ENCODE results near the gene GPR89B.
"Not testable (repeated sequence)": the region's sequence is repeated elsewhere in the genome, so short reads cannot be mapped to it uniquely, and the experiment has no call there.

Gene GPR89B

GRCh38 chr1:148014289-148015200, 86.3 kb downstream of the GPR89B start:
- DNase-seq = peak in 2 of 10 donors; percentile 7 to 63
- intact Hi-C loops (cut with DNase I) = not testable (repeated sequence)

- intact Hi-C loops (cut with DNase I); DNase-seq: not testable (repeated sequence)
These were observed 96.7 kb downstream of the GPR89B start for GRCh38 chr1:148024918-148025317.

- DNase-seq; intact Hi-C loops (cut with DNase I): not testable (repeated sequence)
These were observed 98.8 kb downstream of the GPR89B start for GRCh38 chr1:148027004-148027403.

GRCh38 chr1:148032247-148032646, 104.0 kb downstream of the GPR89B start:
- intact Hi-C loops (cut with DNase I); DNase-seq: not testable (repeated sequence)

GRCh38 chr1:148032690-148033089, 104.5 kb downstream of the GPR89B start:
- DNase-seq; intact Hi-C loops (cut with DNase I): not testable (repeated sequence)

- intact Hi-C loops (cut with DNase I); DNase-seq: not testable (repeated sequence)
These were observed 104.9 kb downstream of the GPR89B start for GRCh38 chr1:148033147-148033546.

GRCh38 chr1:148037850-148038461, 109.7 kb downstream of the GPR89B start:
- intact Hi-C loops (cut with DNase I); DNase-seq: not testable (repeated sequence)

GRCh38 chr1:148038462-148039333, 110.5 kb downstream of the GPR89B start:
- intact Hi-C loops (cut with DNase I) = not testable (repeated sequence)
- peak in 4 of 10 donors; percentile 21 to 86 (median 52) for DNase-seq

All from posterior cingulate gyrus (tissue), 11 donors.